ENCODE data around the gene LRRC70.
"Not testable (repeated sequence)": the region's sequence is repeated elsewhere in the genome, so short reads cannot be mapped to it uniquely, and the experiment has no call there.

The LRRC70 gene

GRCh38 chr5:62578540-62578939 lies at the start of gene LRRC70:
TSS of gene LRRC70 (plus strand) at chr5:62578819. CDS start at chr5:62579439, 620 bp downstream.
- DNase-seq = no peak

GRCh38 chr5:62533597-62533996 lies 45.0 kb upstream of the LRRC70 start:
- DNase-seq = no peak

GRCh38 chr5:62534461-62535236 lies 44.0 kb upstream of the LRRC70 start:
- no peak for DNase-seq

GRCh38 chr5:62536232-62536631 lies 42.4 kb upstream of the LRRC70 start:
- no peak for DNase-seq

GRCh38 chr5:62536783-62537182 lies 41.8 kb upstream of the LRRC70 start:
- DNase-seq = no peak

GRCh38 chr5:62538017-62538942 lies 40.3 kb upstream of the LRRC70 start:
- DNase-seq = no peak

GRCh38 chr5:62542720-62543119 lies 35.9 kb upstream of the LRRC70 start:
- DNase-seq = no peak

- DNase-seq = no peak
Measured at GRCh38 chr5:62547945-62548630, 30.5 kb upstream of the LRRC70 start.

- no peak for DNase-seq
Measured at GRCh38 chr5:62550103-62550502, 28.5 kb upstream of the LRRC70 start.

- DNase-seq = no peak
Measured at GRCh38 chr5:62555930-62556329, 22.7 kb upstream of the LRRC70 start.

GRCh38 chr5:62558941-62559340 lies 19.7 kb upstream of the LRRC70 start:
- no peak for DNase-seq

- no peak for DNase-seq
Measured at GRCh38 chr5:62560786-62561185, 17.8 kb upstream of the LRRC70 start.

GRCh38 chr5:62561896-62562295 lies 16.7 kb upstream of the LRRC70 start:
- no peak for DNase-seq

- no peak for DNase-seq
Measured at GRCh38 chr5:62562867-62563266, 15.8 kb upstream of the LRRC70 start.

GRCh38 chr5:62564101-62564500 lies 14.5 kb upstream of the LRRC70 start:
- DNase-seq = no peak

- DNase-seq = not testable (repeated sequence)
Measured at GRCh38 chr5:62565740-62566139, 12.9 kb upstream of the LRRC70 start.

- no peak for DNase-seq
Measured at GRCh38 chr5:62568143-62568542, 10.5 kb upstream of the LRRC70 start.

GRCh38 chr5:62568800-62569432 lies 9.7 kb upstream of the LRRC70 start:
- no peak for DNase-seq

GRCh38 chr5:62569470-62569869 lies 9.1 kb upstream of the LRRC70 start:
- DNase-seq = no peak

GRCh38 chr5:62572918-62573514 lies 5.6 kb upstream of the LRRC70 start:
- DNase-seq = no peak

GRCh38 chr5:62574599-62574998 lies 4.0 kb upstream of the LRRC70 start:
- no peak for DNase-seq

GRCh38 chr5:62575066-62575465 lies 3.6 kb upstream of the LRRC70 start:
- no peak for DNase-seq

Data from DMS 273 treated with DMSO at 0.1 percent for 48 hours (cell line).